Stimulated activated naive CD8-positive, alpha-beta T cell treated with anti-CD3 and anti-CD28 coated beads, Interleukin-15, Interleukin-2, amounts not matched to agents 100 ng/mL and 50 ng/mL, for 24 hours (primary cell): ENCODE data around the gene AK4.

Experiments
- H3K27ac Mint-ChIP-seq: one replicate; pipeline ENCODE4 v1.8.0; 2021; ENCODE audit warnings: mild to moderate bottlenecking, mixed read lengths
- H3K27me3 Mint-ChIP-seq: one replicate; pipeline ENCODE4 v1.8.0; 2021; ENCODE audit warnings: mixed read lengths
- H3K36me3 Mint-ChIP-seq: one replicate; pipeline ENCODE4 v1.8.0; 2021; ENCODE audit warnings: low read depth, mixed read lengths
- H3K4me1 Mint-ChIP-seq: one replicate; pipeline ENCODE4 v1.8.0; 2021; ENCODE audit warnings: low read depth, mixed read lengths
- H3K4me3 Mint-ChIP-seq: one replicate; pipeline ENCODE4 v1.8.0; 2021; ENCODE audit warnings: mild to moderate bottlenecking, mixed read lengths
- H3K9me3 Mint-ChIP-seq: one replicate; pipeline ENCODE4 v1.8.0; 2021; ENCODE audit warnings: mixed read lengths

The AK4 gene

GRCh38 chr1:65255035-65255655 lies 107.1 kb downstream of the AK4 start:
- Mint-ChIP-seq H3K4me3 (peak overlapping the region; percentile 91), H3K27me3 (peaks cover 35% of the 10 kb centered on the region), H3K9me3 (no peaks in the 10 kb centered on the region), H3K36me3 (no peaks in the 10 kb centered on the region), H3K27ac (peak overlapping the region; percentile 84), H3K4me1 (peaks cover 29% of the 10 kb centered on the region)

GRCh38 chr1:65255656-65256050 lies 107.7 kb downstream of the AK4 start:
- Mint-ChIP-seq H3K4me1 (peaks cover 34% of the 10 kb centered on the region), H3K27ac (no peak overlapping the region)

GRCh38 chr1:65256860-65257708 lies 109.1 kb downstream of the AK4 start:
- no peak overlapping the region for H3K4me3 Mint-ChIP-seq
- H3K4me1 Mint-ChIP-seq: peaks cover 41% of the 10 kb centered on the region
- H3K36me3 Mint-ChIP-seq: no peaks in the 10 kb centered on the region
- no peaks in the 10 kb centered on the region for H3K9me3 Mint-ChIP-seq
- H3K27ac Mint-ChIP-seq: no peak overlapping the region
- H3K27me3 Mint-ChIP-seq: peaks cover 32% of the 10 kb centered on the region

More at GRCh38 chr1:65255656-65256050, 107.7 kb downstream of the AK4 start:
- Mint-ChIP-seq H3K9me3 (no peaks in the 10 kb centered on the region), H3K36me3 (no peaks in the 10 kb centered on the region), H3K4me3 (peak overlapping the region; percentile 91), H3K27me3 (peaks cover 35% of the 10 kb centered on the region)

GRCh38 chr1:65258106-65258505 lies 110.1 kb downstream of the AK4 start:
- Mint-ChIP-seq H3K27ac (no peak overlapping the region), H3K27me3 (peaks cover 28% of the 10 kb centered on the region), H3K36me3 (no peaks in the 10 kb centered on the region), H3K9me3 (no peaks in the 10 kb centered on the region), H3K4me1 (peaks cover 41% of the 10 kb centered on the region), H3K4me3 (no peak overlapping the region)

- Mint-ChIP-seq H3K27ac (no peak overlapping the region), H3K9me3 (no peaks in the 10 kb centered on the region), H3K27me3 (peaks cover 29% of the 10 kb centered on the region), H3K4me1 (peaks cover 40% of the 10 kb centered on the region), H3K4me3 (no peak overlapping the region), H3K36me3 (no peaks in the 10 kb centered on the region)
Observed at GRCh38 chr1:65259816-65260215, 111.8 kb downstream of the AK4 start.

GRCh38 chr1:65260851-65261473 lies 113.0 kb downstream of the AK4 start:
- Mint-ChIP-seq H3K27ac (no peak overlapping the region), H3K4me3 (peak overlapping the region; percentile 32), H3K36me3 (no peaks in the 10 kb centered on the region), H3K27me3 (peaks cover 23% of the 10 kb centered on the region), H3K4me1 (peaks cover 40% of the 10 kb centered on the region), H3K9me3 (no peaks in the 10 kb centered on the region)

GRCh38 chr1:65263286-65263685 lies 115.3 kb downstream of the AK4 start:
- Mint-ChIP-seq H3K9me3 (no peaks in the 10 kb centered on the region), H3K27ac (no peak overlapping the region), H3K36me3 (no peaks in the 10 kb centered on the region), H3K4me1 (peaks cover 47% of the 10 kb centered on the region), H3K27me3 (peaks cover 34% of the 10 kb centered on the region), H3K4me3 (no peak overlapping the region)

GRCh38 chr1:65264197-65264929 lies 116.4 kb downstream of the AK4 start:
- no peak overlapping the region for H3K27ac Mint-ChIP-seq
- H3K4me1 Mint-ChIP-seq: peaks cover 43% of the 10 kb centered on the region

GRCh38 chr1:65265296-65265650 lies 117.3 kb downstream of the AK4 start:
- no peak overlapping the region for H3K27ac Mint-ChIP-seq
- H3K4me3 Mint-ChIP-seq: peak overlapping the region; percentile 68
- peaks cover 34% of the 10 kb centered on the region for H3K4me1 Mint-ChIP-seq
- H3K27me3 Mint-ChIP-seq: peaks cover 34% of the 10 kb centered on the region
- H3K9me3 Mint-ChIP-seq: no peaks in the 10 kb centered on the region
- H3K36me3 Mint-ChIP-seq: no peaks in the 10 kb centered on the region

More at GRCh38 chr1:65264197-65264929, 116.4 kb downstream of the AK4 start:
- H3K36me3 Mint-ChIP-seq: no peaks in the 10 kb centered on the region
- H3K4me3 Mint-ChIP-seq: peak overlapping the region; percentile 63
- no peaks in the 10 kb centered on the region for H3K9me3 Mint-ChIP-seq
- H3K27me3 Mint-ChIP-seq: peaks cover 29% of the 10 kb centered on the region

GRCh38 chr1:65265651-65266351 lies 117.8 kb downstream of the AK4 start:
- Mint-ChIP-seq H3K27me3 (peaks cover 34% of the 10 kb centered on the region), H3K4me1 (peaks cover 29% of the 10 kb centered on the region), H3K36me3 (no peaks in the 10 kb centered on the region), H3K9me3 (no peaks in the 10 kb centered on the region), H3K27ac (peak overlapping the region; percentile 49), H3K4me3 (peak overlapping the region; percentile 68)

GRCh38 chr1:65266476-65266875 lies 118.5 kb downstream of the AK4 start:
- Mint-ChIP-seq H3K27ac (no peak overlapping the region), H3K27me3 (peaks cover 34% of the 10 kb centered on the region), H3K4me3 (peak overlapping the region; percentile 68), H3K4me1 (peaks cover 23% of the 10 kb centered on the region), H3K9me3 (no peaks in the 10 kb centered on the region), H3K36me3 (no peaks in the 10 kb centered on the region)

- peaks cover 23% of the 10 kb centered on the region for H3K4me1 Mint-ChIP-seq
- no peaks in the 10 kb centered on the region for H3K9me3 Mint-ChIP-seq
- peaks cover 34% of the 10 kb centered on the region for H3K27me3 Mint-ChIP-seq
- H3K4me3 Mint-ChIP-seq: no peak overlapping the region
- no peaks in the 10 kb centered on the region for H3K36me3 Mint-ChIP-seq
- H3K27ac Mint-ChIP-seq: no peak overlapping the region
Observed at GRCh38 chr1:65267271-65267670, 119.3 kb downstream of the AK4 start.

- Mint-ChIP-seq H3K27me3 (peaks cover 34% of the 10 kb centered on the region), H3K4me3 (no peak overlapping the region), H3K36me3 (no peaks in the 10 kb centered on the region), H3K27ac (no peak overlapping the region), H3K4me1 (peaks cover 23% of the 10 kb centered on the region), H3K9me3 (no peaks in the 10 kb centered on the region)
Observed at GRCh38 chr1:65267683-65268082, 119.7 kb downstream of the AK4 start.

GRCh38 chr1:65269612-65270011 lies 121.6 kb downstream of the AK4 start:
- Mint-ChIP-seq H3K36me3 (no peaks in the 10 kb centered on the region), H3K27me3 (peaks cover 29% of the 10 kb centered on the region), H3K4me3 (no peak overlapping the region), H3K9me3 (no peaks in the 10 kb centered on the region), H3K27ac (no peak overlapping the region), H3K4me1 (peaks cover 18% of the 10 kb centered on the region)
